Lower leg skin (tissue), 4 donors: Measurements from ENCODE around the gene KCNK3. TPM values are rescaled to one million over a fixed set of nuclear protein-coding genes. Genes with fewer than 3 reads are reported as not detected.

ENCODE experiments used
- DNase-seq, 2 donors: peaks; one replicate each; pipeline ENCODE4 v3.0.0-alpha.2; 2019; ENCODE audit warnings: low spot score in 2 of 2
- H3K4me3 ChIP-seq: fragments of 200-600 bp; sonication (generic); 2 replicates; pipeline ENCODE4 v1.5.1; 2017; ENCODE audit warnings: mild to moderate bottlenecking, low read depth; ENCODE audit not compliant: poor library complexity, severe bottlenecking
- CTCF ChIP-seq, 3 donors: fragments of 450-650 bp; IDR thresholded peaks; one replicate each; pipeline ENCODE4 v1.5.1; 2016; ENCODE audit warnings: antibody characterized with exemption in 3 of 3, mild to moderate bottlenecking in 3 of 3, moderate library complexity in 2 of 3
- POLR2A ChIP-seq, 2 donors: fragments of 450-650 bp; IDR thresholded peaks; one replicate each; pipeline ENCODE4 v1.6.1; 2016 to 2017; ENCODE audit warnings: antibody characterized with exemption in 2 of 2, mild to moderate bottlenecking in 1 of 2, moderate library complexity in 1 of 2
- WGBS, 2 donors: methylation state at CpG; one replicate each; pipeline ENCODE4 v1.1.5; 2018; 5-methylcytosine and 5-hydroxymethylcytosine counted together
- intact Hi-C: fragments of 100-400 bp; cut with DNase I; formaldehyde crosslinking; loops from one replicate; pipeline ENCODE4 v1.15.0; 2023; ENCODE audit warnings: low total_unique reads
- total RNA-seq, 4 donors: library from RNA; depleted of rRNA; stranded (reverse); fragments of >200 nt; gene quantifications; one replicate each; pipeline ENCODE4 v1.1.0, GENCODE V29; 2016

The KCNK3 gene
- total RNA-seq, 4 donors from 2014 or later: 0.42 to 3.1 (median 0.69) TPM; not detected in 1

- TF ChIP-seq POLR2A (IDR thresholded peaks at IDR 0.05): no peak
- TF ChIP-seq CTCF (IDR thresholded peaks at IDR 0.05): no peak
- no peak for DNase-seq
- 23 to 26% methylated on average over 15 to 16 of the region's 16 CpGs for WGBS, 2 donors
- H3K4me3 ChIP-seq: no peak overlapping the region
- intact Hi-C loops: no loop called here
Measured at GRCh38 chr2:26685989-26686839, 6.3 kb upstream of the KCNK3 start.

GRCh38 chr2:26687328-26687727 lies 5.2 kb upstream of the KCNK3 start:
- 67 to 69% methylated on average over 4 of the region's 4 CpGs for WGBS, 2 donors
- H3K4me3 ChIP-seq: no peak overlapping the region
- DNase-seq: no peak
- intact Hi-C loops: no loop called here
- TF ChIP-seq CTCF (IDR thresholded peaks at IDR 0.05) (no peak), POLR2A (IDR thresholded peaks at IDR 0.05) (no peak)

- WGBS, 2 donors: 66 to 81% methylated on average over 5 of the region's 5 CpGs
- intact Hi-C loops: no loop called here
- no peak overlapping the region for H3K4me3 ChIP-seq
- TF ChIP-seq POLR2A (IDR thresholded peaks at IDR 0.05) (no peak), CTCF (IDR thresholded peaks at IDR 0.05) (no peak)
- DNase-seq: no peak
Measured at GRCh38 chr2:26687801-26688200, 4.7 kb upstream of the KCNK3 start.

GRCh38 chr2:26691161-26691560 lies 1.4 kb upstream of the KCNK3 start:
- intact Hi-C loops: no loop called here
- WGBS, 2 donors: 39 to 63% methylated on average over 3 of the region's 3 CpGs
- TF ChIP-seq POLR2A (IDR thresholded peaks at IDR 0.05) (no peak), CTCF (IDR thresholded peaks at IDR 0.05) (no peak)
- no peak overlapping the region for H3K4me3 ChIP-seq
- DNase-seq: no peak

- no peak for DNase-seq
- intact Hi-C loops: no loop called here
- no peak overlapping the region for H3K4me3 ChIP-seq
- TF ChIP-seq POLR2A (IDR thresholded peaks at IDR 0.05): no peak
- no peak for TF ChIP-seq CTCF (IDR thresholded peaks at IDR 0.05)
- 19 to 28% methylated on average over 6 of the region's 6 CpGs for WGBS, 2 donors
Measured at GRCh38 chr2:26691881-26692278, 642 bp upstream of the KCNK3 start.
